Testis (tissue), 3 donors: ENCODE data around the gene KRTAP20-4. TPM values are rescaled to one million over a fixed set of nuclear protein-coding genes. Genes with fewer than 3 reads are reported as not detected.

Source experiments
- DNase-seq: peaks from one replicate; pipeline ENCODE4 v3.0.0-alpha.2; 2019
- H3K27ac ChIP-seq, 2 donors: fragments of 200-600 bp; sonication (generic); one replicate each; pipeline ENCODE4 v1.5.1; 2019
- H3K27me3 ChIP-seq: fragments of 200-600 bp; sonication (generic); one replicate; pipeline ENCODE4 v1.5.1; 2019
- H3K36me3 ChIP-seq: fragments of 200-600 bp; sonication (generic); one replicate; pipeline ENCODE4 v1.5.1; 2017; ENCODE audit warnings: low read depth; ENCODE audit errors: missing control alignments
- H3K4me1 ChIP-seq: fragments of 200-600 bp; sonication (generic); one replicate; pipeline ENCODE4 v1.5.1; 2019
- H3K4me3 ChIP-seq, 2 donors: fragments of 200-600 bp; sonication (generic); one replicate each; pipeline ENCODE4 v1.5.1; 2017 to 2019
- H3K9me3 ChIP-seq: fragments of 200-600 bp; sonication (generic); one replicate; pipeline ENCODE4 v1.5.1; 2017
- POLR2A ChIP-seq: fragments of 450-650 bp; IDR thresholded peaks from one replicate; pipeline ENCODE4 v1.6.1; 2017; ENCODE audit warnings: antibody characterized with exemption, mild to moderate bottlenecking, moderate library complexity
- WGBS, 2 donors: methylation state at CpG; one replicate each; pipeline ENCODE4 v1.1.5; 2018; 5-methylcytosine and 5-hydroxymethylcytosine counted together
- intact Hi-C: fragments of 100-400 bp; cut with DNase I; formaldehyde crosslinking; loops from one replicate; pipeline ENCODE4 v1.15.1; 2023; ENCODE audit warnings: low total_unique reads
- polyA plus RNA-seq: library from polyadenylated mRNA; stranded (reverse); fragments of 350-450 nt; fragmentation: Illumina TruSeq; extraction: RNeasy Lipid Tissue Mini Kit (QIAGEN cat#74804); gene quantifications from one replicate; pipeline ENCODE4 v1.2.3, GENCODE V29; 2014; ENCODE audit warnings: low read depth, low replicate concordance; ENCODE audit not compliant: insufficient read depth
- total RNA-seq, 2 donors: library from RNA; depleted of rRNA; stranded (reverse); fragments of >200 nt; gene quantifications; one replicate each; pipeline ENCODE4 v1.2.3, GENCODE V29; 2016
- TF ChIP-seq, protein P1 (sequence below), 3 experiments: fragments of 450-650 bp in 2 of 3; fragments of 200-600 bp in 1 of 3; sonication (generic) in 1 of 3; IDR thresholded peaks; one replicate each; pipeline ENCODE4 v1.5.1; 2016 to 2019; ENCODE audit warnings: antibody characterized with exemption in 3 of 3, mild to moderate bottlenecking in 2 of 3, moderate library complexity in 1 of 3

The KRTAP20-4 gene
- total and polyA plus RNA-seq, 3 donors from 2014 or later = not detected

DNA sequence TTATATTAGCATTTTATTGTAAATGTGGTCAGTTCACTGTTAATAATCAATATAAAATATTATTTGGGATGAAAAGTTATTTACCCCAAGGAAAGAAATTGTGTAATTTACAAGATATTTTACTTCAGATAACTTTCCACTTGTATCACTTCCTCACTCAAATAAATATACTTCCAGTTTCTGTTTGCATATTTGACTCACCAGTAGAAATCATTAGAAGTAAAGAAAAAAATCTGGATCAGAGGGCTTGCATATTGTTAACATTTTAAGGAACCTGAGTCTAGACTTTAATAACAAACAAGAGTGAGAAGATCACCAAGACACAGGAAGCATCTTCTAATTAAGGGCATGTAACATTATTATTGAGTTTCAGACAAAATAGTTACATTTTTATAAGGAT is 347 bp upstream of the KRTAP20-4 start:
- DNase-seq = no peak
- H3K4me3 ChIP-seq = no peak overlapping the region
- no peaks in the 10 kb centered on the region for H3K4me1 ChIP-seq
- H3K27ac ChIP-seq = no peak overlapping the region
- intact Hi-C loops = no loop called here
- H3K27me3 ChIP-seq = no peaks in the 10 kb centered on the region
- no peaks in the 10 kb centered on the region for H3K36me3 ChIP-seq
- TF ChIP-seq, protein P1, sequence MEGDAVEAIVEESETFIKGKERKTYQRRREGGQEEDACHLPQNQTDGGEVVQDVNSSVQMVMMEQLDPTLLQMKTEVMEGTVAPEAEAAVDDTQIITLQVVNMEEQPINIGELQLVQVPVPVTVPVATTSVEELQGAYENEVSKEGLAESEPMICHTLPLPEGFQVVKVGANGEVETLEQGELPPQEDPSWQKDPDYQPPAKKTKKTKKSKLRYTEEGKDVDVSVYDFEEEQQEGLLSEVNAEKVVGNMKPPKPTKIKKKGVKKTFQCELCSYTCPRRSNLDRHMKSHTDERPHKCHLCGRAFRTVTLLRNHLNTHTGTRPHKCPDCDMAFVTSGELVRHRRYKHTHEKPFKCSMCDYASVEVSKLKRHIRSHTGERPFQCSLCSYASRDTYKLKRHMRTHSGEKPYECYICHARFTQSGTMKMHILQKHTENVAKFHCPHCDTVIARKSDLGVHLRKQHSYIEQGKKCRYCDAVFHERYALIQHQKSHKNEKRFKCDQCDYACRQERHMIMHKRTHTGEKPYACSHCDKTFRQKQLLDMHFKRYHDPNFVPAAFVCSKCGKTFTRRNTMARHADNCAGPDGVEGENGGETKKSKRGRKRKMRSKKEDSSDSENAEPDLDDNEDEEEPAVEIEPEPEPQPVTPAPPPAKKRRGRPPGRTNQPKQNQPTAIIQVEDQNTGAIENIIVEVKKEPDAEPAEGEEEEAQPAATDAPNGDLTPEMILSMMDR (IDR thresholded peaks at IDR 0.05) = no peak
- no peak for TF ChIP-seq POLR2A
- H3K9me3 ChIP-seq = no peaks in the 10 kb centered on the region

DNA sequence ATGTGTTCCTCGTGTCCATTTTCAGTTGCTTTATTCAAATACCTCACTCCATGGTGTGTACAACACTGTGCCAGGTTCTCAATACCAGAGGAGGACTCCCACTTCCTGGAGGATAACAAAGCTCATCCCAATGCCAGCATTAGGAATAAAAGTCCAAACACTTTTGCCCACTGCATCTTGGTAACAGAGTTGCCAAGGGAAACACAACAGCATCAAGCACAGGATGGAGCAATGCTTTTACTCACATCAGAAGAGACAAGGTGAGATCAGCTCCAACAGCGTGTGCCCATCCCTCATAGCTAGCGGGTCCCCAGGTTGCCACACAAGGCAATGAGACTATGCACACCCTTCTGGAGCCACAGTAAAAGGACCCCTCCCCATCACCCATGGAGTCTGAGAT is 2.9 kb downstream of the KRTAP20-4 start:
- DNase-seq = no peak
- intact Hi-C loops = no loop called here
- Histone ChIP-seq H3K36me3 (no peaks in the 10 kb centered on the region), H3K4me1 (no peaks in the 10 kb centered on the region), H3K4me3 (no peak overlapping the region), H3K9me3 (no peaks in the 10 kb centered on the region), H3K27ac (no peak overlapping the region), H3K27me3 (no peaks in the 10 kb centered on the region)
- 91 to 96% methylated on average over 1 to 3 of the region's 3 CpGs for WGBS, 2 donors
- TF ChIP-seq, protein P1 (IDR thresholded peaks at IDR 0.05) = no peak
- TF ChIP-seq POLR2A = no peak

DNA sequence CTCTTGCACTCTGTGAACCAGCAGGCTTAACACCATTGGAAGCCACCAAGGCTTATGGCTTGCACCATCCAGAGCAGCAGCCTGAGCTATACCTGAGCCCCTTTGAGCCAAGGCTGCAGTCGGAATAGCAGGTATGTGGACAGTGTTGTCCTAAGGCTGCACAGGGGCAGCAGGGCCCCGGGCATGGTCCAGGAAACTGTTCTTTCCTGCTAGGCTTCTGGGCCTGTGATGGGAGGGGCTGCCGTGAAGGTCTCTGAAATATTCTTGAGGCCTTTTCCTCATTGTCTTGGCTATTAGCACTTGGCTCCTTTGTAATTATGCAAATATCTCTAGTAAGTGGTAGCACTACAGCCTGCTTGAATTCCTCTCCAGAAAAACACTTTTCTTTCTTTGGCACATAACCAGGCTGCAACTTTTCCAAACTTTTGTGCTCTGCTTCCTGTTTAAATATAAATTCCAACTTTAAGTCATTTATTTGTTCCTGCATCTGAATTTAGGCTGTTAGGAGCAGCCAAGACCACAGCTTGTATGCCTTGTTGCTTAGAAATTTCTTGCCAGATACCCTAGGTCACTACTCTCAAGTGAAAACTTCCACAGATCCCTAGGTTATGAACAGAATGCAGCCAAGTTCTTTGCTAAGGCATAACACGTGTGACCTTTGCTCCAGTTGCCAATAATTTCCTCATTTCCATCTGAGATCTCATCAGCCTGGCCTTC is 5.2 kb downstream of the KRTAP20-4 start:
- Histone ChIP-seq H3K4me1 (no peaks in the 10 kb centered on the region), H3K27me3 (no peaks in the 10 kb centered on the region), H3K9me3 (no peaks in the 10 kb centered on the region), H3K36me3 (no peaks in the 10 kb centered on the region), H3K4me3 (no peak overlapping the region), H3K27ac (no peak overlapping the region)
- no peak for DNase-seq
- WGBS, 2 donors = 76 to 80% methylated on average over 4 of the region's 4 CpGs
- intact Hi-C loops = no loop called here
- TF ChIP-seq, protein P1 (IDR thresholded peaks at IDR 0.05) = no peak
- no peak for TF ChIP-seq POLR2A

DNA sequence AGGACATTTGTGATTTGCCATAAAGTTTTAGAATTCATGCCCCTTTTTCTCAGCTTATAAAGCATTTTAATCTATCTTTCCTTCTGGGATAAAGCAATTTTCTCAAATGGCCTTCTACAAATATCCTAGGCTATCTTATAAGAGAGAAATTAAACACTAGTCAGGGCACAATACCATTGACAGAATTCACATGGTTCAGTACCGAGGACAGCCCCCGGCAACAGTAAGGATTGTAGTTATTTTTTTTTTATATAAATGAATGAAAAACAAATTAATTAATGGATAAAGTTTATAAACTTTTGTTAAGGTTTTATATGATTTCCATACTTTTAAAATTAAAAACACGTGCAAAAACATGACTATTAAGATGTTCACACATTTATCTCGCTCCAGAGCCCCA is 7.7 kb downstream of the KRTAP20-4 start:
- Histone ChIP-seq H3K4me1 (no peaks in the 10 kb centered on the region), H3K27me3 (no peaks in the 10 kb centered on the region), H3K27ac (no peak overlapping the region), H3K9me3 (no peaks in the 10 kb centered on the region), H3K36me3 (no peaks in the 10 kb centered on the region), H3K4me3 (no peak overlapping the region)
- WGBS, 2 donors = 70 to 89% methylated on average over 4 of the region's 4 CpGs
- TF ChIP-seq, protein P1 (IDR thresholded peaks at IDR 0.05) = no peak
- TF ChIP-seq POLR2A = no peak
- intact Hi-C loops = no loop called here
- DNase-seq = no peak

DNA sequence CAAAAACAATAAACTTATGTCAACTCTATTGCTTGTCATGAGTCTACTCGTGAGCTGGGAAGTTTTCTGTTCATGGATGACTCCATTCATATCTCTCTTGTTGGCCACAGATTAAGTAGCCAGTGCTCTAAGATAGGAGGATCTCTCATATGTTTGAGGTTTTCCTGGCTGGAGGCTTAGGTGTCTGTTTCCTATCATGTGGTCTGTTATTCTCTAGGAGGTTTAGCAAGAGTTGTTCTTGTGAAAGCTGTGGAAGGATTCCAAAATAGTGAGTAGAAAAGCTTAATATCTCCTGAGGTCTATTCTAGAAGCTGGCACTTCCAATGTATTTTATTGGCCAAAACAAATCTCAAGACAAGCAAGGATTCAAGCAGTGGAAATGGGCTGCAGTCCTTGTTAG is 8.8 kb downstream of the KRTAP20-4 start:
- no peaks in the 10 kb centered on the region for H3K9me3 ChIP-seq
- H3K36me3 ChIP-seq = no peaks in the 10 kb centered on the region
- DNase-seq = no peak
- TF ChIP-seq POLR2A = no peak
- TF ChIP-seq, protein P1 (IDR thresholded peaks at IDR 0.05) = no peak
- no peak overlapping the region for H3K4me3 ChIP-seq
- H3K27me3 ChIP-seq = no peaks in the 10 kb centered on the region
- no peak overlapping the region for H3K27ac ChIP-seq
- WGBS, 2 donors = 63 to 75% methylated on average over 1 of the region's 1 CpG
- no peaks in the 10 kb centered on the region for H3K4me1 ChIP-seq
- intact Hi-C loops = no loop called here
